IgD-negative memory B cell (primary cell): ENCODE results near the gene PPP1R26. TPM values are rescaled to one million over a fixed set of nuclear protein-coding genes. Genes with fewer than 3 reads are reported as not detected.

Experiments used
- H3K27ac Mint-ChIP-seq, 3 donors: one replicate each; pipeline ENCODE4 v1.8.0; 2020 to 2022; ENCODE audit warnings: mild to moderate bottlenecking in 3 of 3, mixed read lengths in 3 of 3, moderate library complexity in 1 of 3
- H3K27me3 Mint-ChIP-seq: one replicate; pipeline ENCODE4 v1.8.0; 2021; ENCODE audit warnings: mixed read lengths
- H3K36me3 Mint-ChIP-seq: one replicate; pipeline ENCODE4 v1.8.0; 2020; ENCODE audit warnings: mild to moderate bottlenecking, mixed read lengths
- H3K4me1 Mint-ChIP-seq, 3 donors: one replicate each; pipeline ENCODE4 v1.8.0; 2020 to 2022; ENCODE audit warnings: mixed read lengths in 3 of 3, mild to moderate bottlenecking in 1 of 3
- H3K4me3 Mint-ChIP-seq, 4 donors: one replicate each; pipeline ENCODE4 v1.8.0; 2020 to 2022; ENCODE audit warnings: mild to moderate bottlenecking in 4 of 4, mixed read lengths in 4 of 4, moderate library complexity in 3 of 4
- H3K9me3 Mint-ChIP-seq, 3 donors: one replicate each; pipeline ENCODE4 v1.8.0; 2020 to 2021; ENCODE audit warnings: mixed read lengths in 3 of 3, mild to moderate bottlenecking in 1 of 3
- polyA plus RNA-seq: library from polyadenylated mRNA; unstranded; fragments of 300-500 nt; fragmentation: Illumina TruSeq; gene quantifications from one replicate; pipeline ENCODE4 v1.2.3, GENCODE V29; 2021

PPP1R26 gene
- polyA plus RNA-seq, 1 donor from 2014 or later: 1.7 TPM

DNA sequence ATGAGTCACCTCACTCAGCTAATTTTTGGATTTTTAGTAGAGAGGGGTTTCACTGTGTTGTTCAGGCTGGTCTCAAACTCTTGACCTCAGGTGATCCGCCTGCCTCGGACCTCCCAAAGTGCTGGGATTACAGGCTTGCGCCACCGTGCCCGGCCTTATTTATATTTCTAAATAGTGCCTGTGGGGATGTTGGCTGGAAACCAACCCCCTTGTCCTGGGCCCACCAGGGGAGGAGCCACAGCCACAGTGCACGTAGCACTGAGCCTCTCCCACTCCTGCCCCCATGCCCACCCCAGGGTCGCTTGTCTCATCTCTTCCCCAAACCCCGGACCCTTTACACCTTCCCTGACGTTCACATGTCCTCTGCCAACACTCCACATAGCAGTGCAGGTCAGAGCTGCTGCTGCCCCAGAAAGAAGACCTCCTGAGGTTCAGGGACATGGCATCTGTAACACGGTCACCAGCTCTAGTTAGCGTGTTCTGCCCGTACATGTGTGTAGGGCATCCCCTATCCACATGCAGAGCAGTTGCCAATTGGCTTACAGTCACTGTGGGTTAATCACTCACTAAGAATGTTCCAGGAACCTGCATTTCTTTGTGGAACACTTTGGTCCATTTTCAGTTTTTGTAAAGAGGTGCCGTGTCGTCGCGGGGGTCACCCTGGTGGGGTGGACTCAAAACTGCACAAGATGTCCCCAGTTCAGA lies 10.7 kb downstream of the PPP1R26 start:
- Mint-ChIP-seq H3K4me1 (no peaks in the 10 kb centered on the region), H3K27me3 (no peaks in the 10 kb centered on the region), H3K4me3 (no peak overlapping the region), H3K36me3 (no peaks in the 10 kb centered on the region), H3K27ac (no peak overlapping the region), H3K9me3 (no peaks in the 10 kb centered on the region)

DNA sequence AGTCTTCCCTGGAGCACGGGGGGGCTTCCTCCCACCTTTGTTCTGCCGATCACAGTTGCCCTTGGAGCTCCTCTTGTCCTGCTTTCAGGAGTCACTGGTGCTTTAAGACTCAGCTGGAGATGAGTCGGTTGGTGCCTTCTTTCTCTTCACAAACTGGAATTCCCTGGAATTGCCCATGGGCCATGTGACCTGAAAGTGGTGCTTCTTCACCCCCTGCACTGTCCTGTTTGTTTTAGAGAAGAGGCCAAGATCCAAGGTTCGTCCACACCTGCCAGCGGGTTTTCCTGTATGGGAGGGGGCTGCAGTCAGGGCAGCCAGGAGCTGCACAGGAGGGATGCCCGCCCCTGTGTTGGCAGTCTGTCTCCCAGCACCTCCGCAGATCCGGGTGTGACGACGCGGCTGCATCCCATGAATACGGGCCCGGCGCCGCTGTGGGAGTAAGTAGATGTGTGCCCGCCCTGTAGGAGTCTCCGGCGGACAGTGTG lies 11.4 kb downstream of the PPP1R26 start:
- Mint-ChIP-seq H3K4me3 (no peak overlapping the region), H3K36me3 (no peaks in the 10 kb centered on the region), H3K4me1 (no peaks in the 10 kb centered on the region), H3K27ac (no peak overlapping the region), H3K9me3 (no peaks in the 10 kb centered on the region), H3K27me3 (no peaks in the 10 kb centered on the region)

- Mint-ChIP-seq H3K9me3 (no peaks in the 10 kb centered on the region), H3K4me1 (no peaks in the 10 kb centered on the region), H3K36me3 (no peaks in the 10 kb centered on the region), H3K4me3 (no peak overlapping the region), H3K27me3 (no peaks in the 10 kb centered on the region), H3K27ac (no peak overlapping the region)
Measured at GRCh38 chr9:135491764-135492163, 12.2 kb downstream of the PPP1R26 start.

GRCh38 chr9:135492886-135493669 lies 13.5 kb downstream of the PPP1R26 start:
- Mint-ChIP-seq H3K4me1 (no peaks in the 10 kb centered on the region), H3K27me3 (no peaks in the 10 kb centered on the region), H3K9me3 (no peaks in the 10 kb centered on the region), H3K4me3 (no peak overlapping the region), H3K36me3 (no peaks in the 10 kb centered on the region), H3K27ac (no peak overlapping the region)

- Mint-ChIP-seq H3K27me3 (no peaks in the 10 kb centered on the region), H3K9me3 (no peaks in the 10 kb centered on the region), H3K4me1 (peaks cover 0 to 2% (median 0%) of the 10 kb centered on the region in 3 donors), H3K27ac (no peak overlapping the region), H3K4me3 (no peak overlapping the region), H3K36me3 (no peaks in the 10 kb centered on the region)
Measured at GRCh38 chr9:135494791-135495559, 15.4 kb downstream of the PPP1R26 start.

DNA sequence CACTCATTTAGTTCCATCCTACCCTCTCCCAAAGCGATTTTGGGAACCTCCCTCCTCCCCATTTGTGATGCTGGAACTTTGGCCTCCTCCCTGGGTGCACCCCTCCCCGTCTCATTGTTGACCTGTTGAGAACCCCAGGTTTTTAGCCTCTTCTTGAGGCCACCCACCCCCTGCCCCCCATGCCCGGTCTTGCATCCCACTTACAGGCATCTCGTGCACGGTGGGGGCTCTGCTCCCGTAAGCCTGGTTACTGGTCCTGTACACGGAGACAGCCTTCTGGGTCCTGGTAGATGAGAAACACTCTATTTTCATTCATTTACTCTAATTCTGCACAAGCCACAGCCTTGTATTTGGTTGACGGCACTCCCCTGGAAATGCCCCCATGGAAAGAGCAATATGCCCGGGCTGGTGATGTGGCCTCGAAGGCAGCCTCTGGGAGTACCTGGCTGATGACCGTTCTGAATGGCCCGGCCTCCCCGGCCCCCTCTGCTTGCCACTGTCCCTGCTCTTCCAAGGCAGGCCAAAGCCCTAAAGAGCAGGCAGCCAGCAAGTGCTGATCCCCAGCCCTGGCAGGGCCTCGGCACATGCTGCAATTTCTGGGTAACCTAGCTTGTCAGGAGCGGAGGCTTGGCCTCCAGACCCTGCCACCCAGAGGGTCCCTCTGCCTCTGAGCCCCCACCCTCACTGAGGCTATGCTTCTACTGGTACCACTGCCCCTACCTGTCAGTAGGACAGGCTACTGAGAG lies 19.0 kb downstream of the PPP1R26 start:
- no peaks in the 10 kb centered on the region for H3K27me3 Mint-ChIP-seq
- H3K4me1 Mint-ChIP-seq: peaks cover 0 to 7% (median 4%) of the 10 kb centered on the region in 3 donors
- no peaks in the 10 kb centered on the region for H3K36me3 Mint-ChIP-seq
- H3K4me3 Mint-ChIP-seq: peak overlapping the region in 3 of 4 donors; percentile 30 to 95 (median 60)
- no peaks in the 10 kb centered on the region for H3K9me3 Mint-ChIP-seq
- H3K27ac Mint-ChIP-seq: peak overlapping the region in 1 of 3 donors; percentile 76

DNA sequence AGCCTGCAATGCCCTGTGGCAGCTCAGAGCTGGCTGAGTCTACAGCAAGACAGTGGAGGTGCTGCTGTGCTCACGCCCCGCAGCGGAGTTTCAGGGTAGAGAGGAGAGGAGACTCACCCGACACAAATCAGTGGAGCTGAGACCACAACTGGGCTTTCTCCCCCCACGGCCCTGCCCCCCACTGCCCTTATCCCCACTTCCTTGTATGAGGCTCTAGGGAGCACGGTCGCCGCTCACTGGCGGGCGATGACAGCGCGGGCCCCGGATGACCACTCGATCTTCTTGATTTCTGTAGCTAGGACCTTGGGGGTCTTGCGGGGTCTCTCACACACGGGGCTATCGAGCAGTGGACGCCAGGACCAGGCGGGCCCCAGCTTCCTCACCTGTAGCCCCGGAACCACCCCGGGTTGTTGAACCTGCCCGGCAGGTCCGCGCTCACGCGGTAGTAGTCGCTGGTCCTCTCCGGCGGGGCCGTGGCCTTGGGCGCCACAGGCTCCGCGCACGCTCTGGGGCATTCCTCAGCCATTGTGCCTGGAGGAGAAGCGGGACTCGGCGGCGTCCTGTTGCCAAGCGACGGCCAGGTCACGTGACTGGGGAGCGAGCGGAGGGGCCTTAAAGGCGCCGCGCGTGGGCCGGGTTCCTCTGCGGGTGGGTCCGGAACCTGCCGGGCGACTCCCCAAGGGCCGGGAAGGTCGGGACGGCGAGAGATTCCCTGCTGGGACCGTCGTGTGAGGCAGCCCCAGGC lies 19.9 kb downstream of the PPP1R26 start:
- peak overlapping the region in 2 of 3 donors; percentile 76 to 87 for H3K27ac Mint-ChIP-seq
- peaks cover 0 to 7% (median 4%) of the 10 kb centered on the region in 3 donors for H3K4me1 Mint-ChIP-seq

GRCh38 chr9:135500071-135500524 lies 20.5 kb downstream of the PPP1R26 start:
- no peaks in the 10 kb centered on the region for H3K27me3 Mint-ChIP-seq
- peak overlapping the region; percentile 90 to 95 (median 94) for H3K4me3 Mint-ChIP-seq
- H3K4me1 Mint-ChIP-seq: peaks cover 0 to 9% (median 6%) of the 10 kb centered on the region in 3 donors
- H3K36me3 Mint-ChIP-seq: peaks cover 3% of the 10 kb centered on the region
- H3K9me3 Mint-ChIP-seq: no peaks in the 10 kb centered on the region
- H3K27ac Mint-ChIP-seq: peak overlapping the region in 2 of 3 donors; percentile 39 to 63

More for the DNA sequence above, 19.9 kb downstream of the PPP1R26 start:
- Mint-ChIP-seq H3K4me3 (peak overlapping the region; percentile 90 to 95 (median 94)), H3K27me3 (no peaks in the 10 kb centered on the region), H3K36me3 (no peaks in the 10 kb centered on the region), H3K9me3 (no peaks in the 10 kb centered on the region)

DNA sequence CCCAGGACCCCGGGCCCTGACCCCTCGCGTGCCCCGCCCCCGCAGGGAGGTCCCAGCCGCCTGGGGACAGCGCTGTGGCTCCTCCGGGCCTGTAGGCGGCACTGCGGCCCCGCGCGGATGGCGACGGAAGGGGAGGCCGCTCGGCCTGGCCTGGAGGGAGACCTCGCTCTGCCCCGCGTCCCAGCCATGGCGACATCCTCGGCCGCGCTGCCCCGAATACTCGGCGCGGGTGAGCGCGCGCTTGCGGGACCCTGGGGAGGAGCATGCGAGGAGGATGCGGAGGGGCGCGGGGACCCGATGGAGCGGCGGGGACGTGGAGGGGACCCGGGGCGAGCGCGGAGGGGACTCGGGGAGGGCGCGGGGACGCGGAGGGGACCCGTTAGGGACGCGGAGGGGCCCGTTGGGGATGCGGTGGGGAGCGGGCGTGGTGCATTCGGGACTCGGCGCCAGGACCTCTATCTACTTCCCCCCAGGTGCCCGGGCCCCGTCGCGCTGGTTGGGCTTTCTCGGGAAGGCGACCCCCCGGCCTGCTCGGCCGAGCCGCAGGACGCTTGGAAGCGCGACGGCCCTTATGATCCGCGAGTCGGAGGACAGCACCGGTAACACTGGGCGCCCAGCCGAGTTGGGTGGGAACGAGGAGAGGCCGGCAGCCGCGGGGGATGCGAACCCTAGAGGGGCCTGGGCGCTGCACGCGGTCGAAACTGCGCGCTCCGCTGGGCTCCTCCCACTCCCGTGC lies 21.1 kb downstream of the PPP1R26 start, which contains the start of gene MRPS2:
TSS of gene MRPS2 (plus strand) at position 158 of the 736 bp plus-strand sequence. CDS start at position 187, 29 bp downstream.
- Mint-ChIP-seq H3K4me1 (peaks cover 0 to 9% (median 6%) of the 10 kb centered on the region in 3 donors), H3K27me3 (no peaks in the 10 kb centered on the region), H3K4me3 (peak within 1 kb of the TSS; percentile 90 to 95 (median 94)), H3K36me3 (peaks cover 5% of the 10 kb centered on the region), H3K9me3 (no peaks in the 10 kb centered on the region), H3K27ac (peak within 1 kb of the TSS; percentile 76 to 87 (median 80))

DNA sequence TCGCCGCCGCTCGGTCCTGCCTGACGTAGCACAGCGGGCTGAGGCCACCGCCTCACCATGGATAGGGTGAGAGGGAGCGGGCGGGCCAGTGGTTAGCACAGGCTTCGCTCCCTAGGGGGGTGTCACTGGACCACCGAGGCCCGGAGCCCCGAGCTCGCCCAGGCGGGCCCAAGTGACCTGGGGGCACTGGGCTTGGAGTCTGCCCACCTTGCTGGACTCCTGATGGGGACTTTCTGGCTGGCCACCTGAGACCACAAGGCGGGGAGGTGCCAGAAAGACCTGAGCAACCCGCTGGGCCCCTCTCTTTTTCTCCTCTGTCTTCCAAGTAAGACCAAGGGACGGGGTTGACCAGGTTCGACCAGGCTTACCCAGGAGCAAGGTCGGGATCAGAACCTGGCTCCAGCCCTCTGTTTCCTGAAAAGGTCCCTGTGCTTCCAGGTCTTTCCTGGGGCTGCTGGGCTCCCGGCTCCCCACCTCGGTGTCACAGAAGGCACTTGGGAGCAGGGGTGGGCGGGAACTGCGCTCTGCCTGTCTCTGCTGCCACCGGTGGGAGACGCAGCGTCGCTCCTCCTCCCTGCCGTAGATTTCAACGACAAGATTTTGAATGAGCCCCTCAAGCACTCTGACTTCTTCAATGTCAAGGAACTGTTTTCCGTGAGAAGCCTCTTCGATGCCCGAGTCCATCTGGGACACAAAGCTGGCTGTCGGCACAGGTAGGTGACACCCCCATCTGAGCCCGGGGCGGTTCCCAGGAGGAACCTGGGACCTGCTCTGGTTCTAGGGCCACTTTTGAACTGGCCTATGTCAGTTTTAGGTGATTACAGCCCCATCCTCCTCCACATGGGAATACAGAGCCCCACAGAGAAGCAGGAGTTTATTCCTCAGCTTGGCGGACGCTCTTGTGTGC lies 21.9 kb downstream of the PPP1R26 start:
- H3K27me3 Mint-ChIP-seq: no peaks in the 10 kb centered on the region
- peaks cover 0 to 9% (median 6%) of the 10 kb centered on the region in 3 donors for H3K4me1 Mint-ChIP-seq
- H3K9me3 Mint-ChIP-seq: no peaks in the 10 kb centered on the region
- peak overlapping the region; percentile 86 to 95 (median 92) for H3K4me3 Mint-ChIP-seq
- H3K36me3 Mint-ChIP-seq: peaks cover 5% of the 10 kb centered on the region
- H3K27ac Mint-ChIP-seq: peak overlapping the region in 2 of 3 donors; percentile 76 to 80

DNA sequence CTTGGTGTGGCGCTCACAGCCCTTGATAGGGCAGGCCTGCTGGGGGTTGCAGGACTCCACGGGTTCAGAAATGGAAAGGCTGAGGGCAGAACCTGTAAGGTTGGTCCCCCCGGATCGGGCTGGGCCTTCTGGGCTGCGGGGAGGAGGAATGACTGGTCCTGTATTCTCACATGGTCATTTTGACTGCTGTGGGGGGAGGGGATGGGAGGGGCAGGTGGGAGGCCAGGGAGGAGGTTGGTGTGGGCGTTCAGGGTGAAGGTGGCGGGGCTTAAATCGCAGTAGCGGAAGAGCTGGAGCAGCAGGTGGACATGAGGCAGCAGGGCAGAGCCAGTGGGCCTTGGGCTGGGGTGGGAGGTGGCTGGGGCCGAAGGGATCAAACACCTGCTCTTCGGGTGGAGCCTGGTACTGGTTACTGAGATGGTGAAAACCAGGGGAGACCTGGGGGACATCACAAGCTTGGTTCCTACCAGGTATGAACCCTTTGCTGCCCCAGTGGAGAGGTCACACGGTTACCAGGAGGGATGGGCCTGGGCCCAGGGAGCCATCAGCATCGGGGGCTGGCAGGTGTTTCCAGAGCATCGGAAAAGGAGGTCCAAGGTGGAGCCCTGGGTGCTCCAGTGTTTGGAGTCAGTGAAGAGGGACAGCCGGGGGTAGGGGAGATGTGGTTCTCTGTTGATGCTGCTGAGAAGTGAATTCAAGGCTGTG lies 22.7 kb downstream of the PPP1R26 start:
- Mint-ChIP-seq H3K9me3 (no peaks in the 10 kb centered on the region), H3K27me3 (no peaks in the 10 kb centered on the region), H3K4me1 (peaks cover 0 to 9% (median 6%) of the 10 kb centered on the region in 3 donors), H3K27ac (peak overlapping the region in 2 of 3 donors; percentile 53 to 80), H3K36me3 (peaks cover 5% of the 10 kb centered on the region), H3K4me3 (peak overlapping the region; percentile 63 to 95 (median 88))
